Osteoblast (primary cell): ENCODE measurements around the gene WDR26. TPM values are rescaled to one million over a fixed set of nuclear protein-coding genes. Genes with fewer than 3 reads are reported as not detected.
A peak's percentile ranks its signal among the peaks of the same experiment; 100 is the strongest.
"Not testable (repeated sequence)": the region's sequence is repeated elsewhere in the genome, so short reads cannot be mapped to it uniquely, and the experiment has no call there.

Source experiments
- DNase-seq: peaks from one replicate; pipeline ENCODE4 v3.0.0; 2011; ENCODE audit warnings: low spot score, mixed read lengths; ENCODE audit not compliant: insufficient read length; ENCODE audit errors: missing footprints
- H2AFZ ChIP-seq: 2 replicates; pipeline ENCODE4 v1.6.0; 2011; ENCODE audit warnings: mild to moderate bottlenecking, low read length
- H3K27ac ChIP-seq: 2 replicates; pipeline ENCODE4 v1.5.1; 2011; ENCODE audit warnings: mild to moderate bottlenecking, low read depth, low read length, moderate library complexity
- H3K27me3 ChIP-seq: 2 replicates; pipeline ENCODE4 v1.6.0; 2012; ENCODE audit warnings: mild to moderate bottlenecking, control low read depth, inconsistent platforms, low read length, moderate library complexity; ENCODE audit not compliant: insufficient read depth
- H3K36me3 ChIP-seq: 2 replicates; pipeline ENCODE4 v1.5.1; 2011; ENCODE audit warnings: mild to moderate bottlenecking, low read length, control low read depth, moderate library complexity; ENCODE audit not compliant: insufficient read depth
- H3K4me1 ChIP-seq: 2 replicates; pipeline ENCODE4 v1.5.1; 2011; ENCODE audit warnings: mild to moderate bottlenecking, low read length, control low read depth, moderate library complexity; ENCODE audit not compliant: insufficient read depth
- H3K4me2 ChIP-seq: 2 replicates; pipeline ENCODE4 v1.6.0; 2011; ENCODE audit warnings: mild to moderate bottlenecking, low read length; ENCODE audit not compliant: insufficient read depth
- H3K4me3 ChIP-seq: fragments of 200-600 bp; sonication (generic); 3 replicates; pipeline ENCODE4 v1.5.1; 2012; ENCODE audit warnings: mild to moderate bottlenecking, low read length, inconsistent platforms; ENCODE audit not compliant: insufficient read depth
- H3K79me2 ChIP-seq: 2 replicates; pipeline ENCODE4 v1.6.0; 2012; ENCODE audit warnings: mild to moderate bottlenecking, low read length, control low read depth, inconsistent platforms; ENCODE audit not compliant: insufficient read depth
- H3K9me3 ChIP-seq: 2 replicates; pipeline ENCODE4 v1.5.1; 2011; ENCODE audit warnings: low read depth, low read length, control low read depth
- H4K20me1 ChIP-seq: 2 replicates; pipeline ENCODE4 v1.6.0; 2012; ENCODE audit warnings: mild to moderate bottlenecking, low read length, control low read depth; ENCODE audit not compliant: insufficient read depth
- total RNA-seq: library from RNA; depleted of rRNA; stranded (reverse); fragments of >200 nt; gene quantifications from 2 replicates; pipeline ENCODE4 v1.2.3, GENCODE V29; 2012
- TF ChIP-seq, protein P1 (sequence below): IDR thresholded peaks from 2 replicates; pipeline ENCODE4 v1.5.1; 2011; ENCODE audit warnings: mild to moderate bottlenecking, low read depth, low read length, moderate library complexity; ENCODE audit errors: extremely low read depth

WDR26 gene
- 78.9 and 80.2 TPM in 2 replicates for total RNA-seq

DNA sequence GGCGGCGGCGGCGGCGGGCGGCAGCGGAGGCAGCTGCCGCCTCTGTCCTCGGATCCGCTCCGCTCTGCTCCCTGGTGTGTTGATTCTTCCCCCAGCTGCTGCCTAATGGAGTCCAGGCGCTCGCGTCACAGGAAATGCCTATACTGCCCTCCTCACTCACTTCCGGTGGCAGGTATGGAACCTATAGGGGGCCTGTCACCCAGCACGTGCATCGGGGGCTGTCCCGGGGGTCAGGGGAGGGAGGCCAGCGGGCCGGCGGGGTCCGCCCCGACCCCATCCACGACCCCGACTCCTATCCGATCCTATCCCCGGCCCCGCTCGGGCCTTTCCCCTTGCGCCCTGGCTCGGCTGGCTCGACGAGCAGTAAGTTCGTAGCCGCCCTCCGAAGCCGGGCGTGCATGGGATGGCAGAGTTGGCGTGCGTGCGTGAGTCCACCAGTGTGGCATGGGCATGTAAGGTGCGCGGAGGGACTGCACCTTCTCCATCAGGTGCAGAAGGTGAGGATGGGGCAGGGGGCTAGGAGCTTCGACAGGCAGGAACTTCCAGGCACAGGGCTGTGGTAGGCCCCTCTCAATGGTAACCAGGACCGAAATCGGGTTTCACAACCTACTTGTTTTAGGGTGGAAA lies at the start of gene WDR26:
Gene WDR26 (minus strand): TSS at position 107 of the 627 bp plus-strand sequence.
- Histone ChIP-seq H3K4me1 (peaks cover 42% of the 10 kb centered on the region), H3K79me2 (peaks cover 60% of the 10 kb centered on the region), H3K4me3 (peak within 1 kb of the TSS; percentile 95), H3K36me3 (peaks cover 3% of the 10 kb centered on the region), H2AFZ (peak within 1 kb of the TSS; percentile 93), H3K9me3 (no peaks in the 10 kb centered on the region), H3K27me3 (no peaks in the 10 kb centered on the region), H3K27ac (peak within 1 kb of the TSS; percentile 98), H3K4me2 (peak within 1 kb of the TSS; percentile 98), H4K20me1 (peaks cover 29% of the 10 kb centered on the region)
- TF ChIP-seq, protein P1, sequence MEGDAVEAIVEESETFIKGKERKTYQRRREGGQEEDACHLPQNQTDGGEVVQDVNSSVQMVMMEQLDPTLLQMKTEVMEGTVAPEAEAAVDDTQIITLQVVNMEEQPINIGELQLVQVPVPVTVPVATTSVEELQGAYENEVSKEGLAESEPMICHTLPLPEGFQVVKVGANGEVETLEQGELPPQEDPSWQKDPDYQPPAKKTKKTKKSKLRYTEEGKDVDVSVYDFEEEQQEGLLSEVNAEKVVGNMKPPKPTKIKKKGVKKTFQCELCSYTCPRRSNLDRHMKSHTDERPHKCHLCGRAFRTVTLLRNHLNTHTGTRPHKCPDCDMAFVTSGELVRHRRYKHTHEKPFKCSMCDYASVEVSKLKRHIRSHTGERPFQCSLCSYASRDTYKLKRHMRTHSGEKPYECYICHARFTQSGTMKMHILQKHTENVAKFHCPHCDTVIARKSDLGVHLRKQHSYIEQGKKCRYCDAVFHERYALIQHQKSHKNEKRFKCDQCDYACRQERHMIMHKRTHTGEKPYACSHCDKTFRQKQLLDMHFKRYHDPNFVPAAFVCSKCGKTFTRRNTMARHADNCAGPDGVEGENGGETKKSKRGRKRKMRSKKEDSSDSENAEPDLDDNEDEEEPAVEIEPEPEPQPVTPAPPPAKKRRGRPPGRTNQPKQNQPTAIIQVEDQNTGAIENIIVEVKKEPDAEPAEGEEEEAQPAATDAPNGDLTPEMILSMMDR: no peak
- DNase-seq: peak; percentile 97

DNA sequence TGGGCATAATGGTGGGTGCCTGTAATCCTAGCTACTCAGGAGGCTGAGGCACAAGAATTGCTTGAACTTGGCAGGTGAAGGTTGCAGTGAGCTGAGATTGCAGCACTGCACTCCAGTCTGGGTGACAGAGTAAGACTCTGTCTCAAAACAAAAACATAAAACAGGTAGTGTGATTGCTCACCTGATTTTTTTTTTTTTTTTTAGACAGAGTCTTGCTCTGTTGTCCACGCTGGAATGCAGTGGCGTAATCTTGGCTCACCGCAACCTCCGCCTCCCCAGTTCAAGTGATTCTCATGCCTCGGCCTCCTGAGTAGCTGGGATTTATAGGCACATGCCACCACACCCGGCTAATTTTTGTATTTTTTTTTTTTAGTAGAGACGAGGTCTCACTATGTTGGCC lies 48.6 kb upstream of the WDR26 start:
- H3K4me2 ChIP-seq, H3K79me2 ChIP-seq, H4K20me1 ChIP-seq, H2AFZ ChIP-seq, H3K4me1 ChIP-seq, H3K9me3 ChIP-seq, DNase-seq, H3K27ac ChIP-seq, H3K36me3 ChIP-seq, H3K27me3 ChIP-seq, H3K4me3 ChIP-seq: not testable (repeated sequence)

DNA sequence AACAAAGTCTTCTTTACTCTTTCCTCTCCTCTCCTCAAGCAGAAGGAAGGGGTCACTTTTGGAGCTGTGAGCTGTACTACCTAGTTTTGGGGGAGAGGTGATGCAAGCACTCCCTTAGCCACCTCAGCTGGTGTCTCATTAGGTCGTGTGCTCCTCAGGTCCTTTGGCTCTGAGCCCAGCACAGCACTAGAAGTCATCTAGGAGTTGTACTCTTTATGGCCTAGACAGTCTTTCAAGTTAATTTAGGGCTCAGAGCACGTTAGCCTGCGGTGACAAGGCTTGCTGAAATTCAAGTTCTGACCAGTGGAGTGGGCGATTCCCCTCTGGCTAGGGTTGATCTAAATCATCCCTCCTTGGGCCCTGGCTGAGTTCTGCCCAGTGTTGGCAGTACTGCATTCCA lies 48.0 kb upstream of the WDR26 start:
- no peak overlapping the region for H2AFZ ChIP-seq
- H3K4me3 ChIP-seq: no peak overlapping the region
- no peaks in the 10 kb centered on the region for H3K4me1 ChIP-seq
- H3K4me2 ChIP-seq: no peak overlapping the region
- no peak for DNase-seq
- no peaks in the 10 kb centered on the region for H4K20me1 ChIP-seq
- H3K27ac ChIP-seq: no peak overlapping the region
- no peaks in the 10 kb centered on the region for H3K9me3 ChIP-seq
- TF ChIP-seq, protein P1: no peak
- no peaks in the 10 kb centered on the region for H3K27me3 ChIP-seq
- no peaks in the 10 kb centered on the region for H3K79me2 ChIP-seq
- H3K36me3 ChIP-seq: no peaks in the 10 kb centered on the region

DNA sequence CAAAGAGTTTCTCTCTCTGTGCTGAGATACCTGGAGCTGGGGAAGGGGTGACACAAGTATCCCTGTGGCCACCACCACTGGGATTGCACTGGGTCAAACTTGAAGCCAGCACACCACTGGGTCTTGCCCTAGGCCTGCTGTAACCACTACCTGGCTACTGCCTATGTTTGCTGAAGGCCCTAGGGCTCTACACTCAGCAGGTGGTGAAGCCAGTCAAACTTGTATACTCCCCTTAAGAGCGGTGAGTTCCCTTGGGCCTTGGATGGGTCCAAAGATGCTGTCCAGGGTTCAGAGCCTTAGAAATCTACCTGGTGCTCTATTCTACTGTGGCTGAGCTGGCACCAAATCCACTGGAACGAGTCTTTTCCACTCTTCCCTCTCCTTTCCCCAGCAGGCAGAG lies 47.0 kb upstream of the WDR26 start:
- DNase-seq: no peak
- H3K4me3 ChIP-seq: no peak overlapping the region
- H3K79me2 ChIP-seq: no peaks in the 10 kb centered on the region
- no peaks in the 10 kb centered on the region for H3K36me3 ChIP-seq
- H3K4me2 ChIP-seq: no peak overlapping the region
- no peaks in the 10 kb centered on the region for H4K20me1 ChIP-seq
- H3K4me1 ChIP-seq: no peaks in the 10 kb centered on the region
- no peak overlapping the region for H3K27ac ChIP-seq
- TF ChIP-seq, protein P1: no peak
- H3K27me3 ChIP-seq: no peaks in the 10 kb centered on the region
- H2AFZ ChIP-seq: no peak overlapping the region
- H3K9me3 ChIP-seq: no peaks in the 10 kb centered on the region

DNA sequence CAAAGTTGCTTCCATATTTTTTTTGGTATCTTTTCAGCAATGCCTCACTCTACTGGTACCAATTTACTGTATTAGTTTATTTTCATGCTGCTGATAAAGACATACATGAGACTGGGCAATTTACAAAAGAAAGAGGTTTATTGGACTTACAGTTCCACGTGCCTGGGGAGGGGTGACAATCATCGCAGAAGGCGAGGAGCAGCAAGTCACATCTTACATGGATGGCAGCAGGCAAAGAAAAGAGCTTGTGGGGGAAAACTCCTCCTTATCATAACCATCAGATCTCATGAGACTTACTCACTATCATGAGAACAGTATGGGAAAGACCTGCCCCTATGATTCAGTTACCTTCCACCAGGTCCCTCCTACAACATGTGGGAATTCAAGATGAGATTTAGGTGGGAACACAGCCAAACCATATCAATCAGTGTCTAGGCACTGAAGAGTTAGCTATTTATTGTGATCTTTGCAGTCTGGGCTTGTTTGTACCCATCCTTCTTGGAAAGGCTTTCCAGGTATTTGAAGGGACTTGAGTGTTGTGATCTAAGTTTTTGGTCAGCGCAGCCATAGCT lies 46.4 kb upstream of the WDR26 start:
- H4K20me1 ChIP-seq, H3K4me3 ChIP-seq, H3K4me1 ChIP-seq, H3K9me3 ChIP-seq, H2AFZ ChIP-seq, H3K27me3 ChIP-seq, H3K4me2 ChIP-seq, H3K36me3 ChIP-seq, DNase-seq, H3K27ac ChIP-seq, H3K79me2 ChIP-seq: not testable (repeated sequence)

DNA sequence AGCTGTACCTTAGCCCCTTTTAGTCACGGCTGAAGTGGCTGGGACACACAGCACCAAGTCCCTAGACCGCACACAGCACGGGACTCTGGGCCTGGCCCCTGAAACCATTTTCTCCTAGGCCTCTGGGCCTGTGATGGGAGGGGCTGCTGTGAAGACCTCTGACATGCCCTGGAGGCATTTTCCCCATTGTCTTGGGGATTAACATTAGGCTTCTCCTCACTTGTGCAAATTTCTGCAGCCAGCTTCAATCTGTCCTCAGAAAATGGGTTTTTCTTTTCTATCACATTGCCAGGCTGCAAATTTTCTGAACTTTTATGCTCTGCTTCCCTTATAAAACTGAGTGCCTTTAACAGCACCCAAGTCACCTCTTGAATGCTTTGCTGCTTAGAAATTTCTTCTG lies 45.6 kb upstream of the WDR26 start:
- H3K4me2 ChIP-seq, H3K4me3 ChIP-seq, H2AFZ ChIP-seq, H3K79me2 ChIP-seq, H4K20me1 ChIP-seq, H3K27me3 ChIP-seq, H3K27ac ChIP-seq, H3K4me1 ChIP-seq, H3K9me3 ChIP-seq, DNase-seq, H3K36me3 ChIP-seq: not testable (repeated sequence)
